ENCODE data around the gene FADS2. TPM values are rescaled to one million over a fixed set of nuclear protein-coding genes. Genes with fewer than 3 reads are reported as not detected.
A peak's percentile ranks its signal among the peaks of the same experiment; 100 is the strongest.
"Not testable (repeated sequence)": the region's sequence is repeated elsewhere in the genome, so short reads cannot be mapped to it uniquely, and the experiment has no call there.

The FADS2 gene
- total and polyA plus RNA-seq, 2 of the 13 experiments (the other 11 are each of a cell fraction or from before 2014, with no cell fraction given): 90.1 to 124 TPM

DNA sequence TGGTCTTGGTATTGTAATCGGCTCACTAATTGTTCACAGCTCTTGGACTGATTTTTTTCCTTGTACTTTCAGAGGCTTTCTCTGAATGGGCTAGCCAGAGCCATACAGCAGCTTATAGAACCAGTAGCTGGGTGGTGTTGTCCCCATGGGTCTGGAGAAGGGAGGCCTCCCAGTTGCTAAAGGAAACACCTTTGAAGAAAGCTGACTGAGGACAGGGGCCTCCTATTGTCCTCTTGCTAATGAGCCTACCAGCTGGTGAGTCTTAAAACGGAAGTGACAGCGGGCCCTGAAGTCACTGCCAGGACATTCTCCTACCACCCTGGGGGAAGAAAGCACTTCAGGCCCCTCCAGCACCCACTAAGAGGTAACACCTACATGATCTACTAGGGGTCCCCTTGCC, 53.3 kb downstream of the FADS2 start:
- H3K27ac ChIP-seq (ENCODE audit: extremely low read length, insufficient read depth, low read length): no peak overlapping the region
- intact Hi-C loops (cut with micrococcal nuclease; ENCODE audit: unreplicated experiment): no loop called here
- no peak for ATAC-seq

DNA sequence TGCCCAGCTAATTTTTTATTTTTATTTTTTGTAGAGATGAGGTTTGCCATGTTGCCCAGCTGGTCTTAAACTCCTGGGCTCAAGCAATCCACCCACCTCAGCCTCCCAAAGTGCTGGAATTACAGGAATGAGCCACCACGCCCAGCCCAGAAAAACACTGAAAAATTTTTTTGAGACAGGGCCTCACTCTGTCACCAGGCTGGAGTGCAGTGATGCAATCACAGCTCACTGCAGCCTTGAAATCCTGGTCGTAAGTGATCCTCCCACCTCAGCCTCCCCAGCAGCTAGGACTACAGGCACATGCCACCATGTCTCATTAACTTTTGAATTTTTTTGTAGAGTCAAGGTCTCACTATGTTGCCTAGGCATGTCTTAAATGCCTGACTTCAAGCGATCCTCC, 54.2 kb downstream of the FADS2 start:
- POLR2A ChIA-PET; BruUV-seq (replicated peaks); FAIRE-seq; H3K4me1 ChIP-seq (ENCODE audit: insufficient read depth, low read length); DNase-seq (ENCODE audit: low spot score); CTCF ChIA-PET (ENCODE audit: low intra/inter-chr PET ratio, low total read pairs); H4K20me1 ChIP-seq (ENCODE audit: insufficient read depth, low read length); H3K9ac ChIP-seq (ENCODE audit: insufficient read depth, low read depth, low read length); H3K27ac ChIP-seq (ENCODE audit: extremely low read length, insufficient read depth, low read length); H3K79me2 ChIP-seq (ENCODE audit: insufficient read depth, low read length); ATAC-seq; H3K4me3 ChIP-seq (replicated peaks in 1 of 3; ENCODE audit: insufficient read depth in 1 of 3, low read depth in 2 of 3, low read length in 3 of 3); H3K36me3 ChIP-seq (replicated peaks in 1 of 2; ENCODE audit: control insufficient read depth in 1 of 2, insufficient read depth in 2 of 2, low read length in 2 of 2); in situ Hi-C loops (cut with HindIII; ENCODE audit: extremely low pct_ligation_motif_present, low pct_unique_long_range_greater_than_20kb); H3K4me2 ChIP-seq (ENCODE audit: low read depth, low read length); H3K9me3 ChIP-seq (ENCODE audit: low read length); intact Hi-C loops (cut with micrococcal nuclease; ENCODE audit: unreplicated experiment); H2AFZ ChIP-seq (ENCODE audit: low read length); H3K27me3 ChIP-seq (ENCODE audit: control insufficient read depth in 1 of 2, insufficient read depth in 2 of 2, low read length in 2 of 2); TF ChIP-seq ATF7 (CRISPR knock-in tag; IDR thresholded peaks at IDR 0.05): not testable (repeated sequence)
- TF ChIP-seq, protein P1, sequence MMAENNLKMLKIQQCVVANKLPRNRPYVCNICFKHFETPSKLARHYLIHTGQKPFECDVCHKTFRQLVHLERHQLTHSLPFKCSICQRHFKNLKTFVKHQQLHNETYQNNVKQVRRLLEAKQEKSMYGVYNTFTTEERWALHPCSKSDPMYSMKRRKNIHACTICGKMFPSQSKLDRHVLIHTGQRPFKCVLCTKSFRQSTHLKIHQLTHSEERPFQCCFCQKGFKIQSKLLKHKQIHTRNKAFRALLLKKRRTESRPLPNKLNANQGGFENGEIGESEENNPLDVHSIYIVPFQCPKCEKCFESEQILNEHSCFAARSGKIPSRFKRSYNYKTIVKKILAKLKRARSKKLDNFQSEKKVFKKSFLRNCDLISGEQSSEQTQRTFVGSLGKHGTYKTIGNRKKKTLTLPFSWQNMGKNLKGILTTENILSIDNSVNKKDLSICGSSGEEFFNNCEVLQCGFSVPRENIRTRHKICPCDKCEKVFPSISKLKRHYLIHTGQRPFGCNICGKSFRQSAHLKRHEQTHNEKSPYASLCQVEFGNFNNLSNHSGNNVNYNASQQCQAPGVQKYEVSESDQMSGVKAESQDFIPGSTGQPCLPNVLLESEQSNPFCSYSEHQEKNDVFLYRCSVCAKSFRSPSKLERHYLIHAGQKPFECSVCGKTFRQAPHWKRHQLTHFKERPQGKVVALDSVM (CRISPR knock-in tag; IDR thresholded peaks at IDR 0.05): peak; percentile 91
- TF ChIP-seq ATF3 (CRISPR knock-in tag; IDR thresholded peaks at IDR 0.05): 0 out of 2 replicates have a peak, but pooled peaks have one; percentile 26
- TF ChIP-seq CEBPB (IDR thresholded peaks at IDR 0.05; ENCODE audit: borderline replicate concordance, low read depth, low read length): peak; percentile 42; the same call in 1 of the 2 replicates
- 0 out of 2 replicates have a peak, but pooled peaks have one; percentile 11 for TF ChIP-seq ATF7 (IDR thresholded peaks at IDR 0.05)
- WGBS (ENCODE audit: low lambda C conversion rate): 64% methylated on average over 3 of the region's 3 CpGs

More for the DNA sequence above, 53.3 kb downstream of the FADS2 start:
- no TSS peak for BruUV-seq (replicated peaks)
- DNase-seq (ENCODE audit: low spot score) (no peak), FAIRE-seq (no peak)
- 79% methylated on average over 3 of the region's 3 CpGs for WGBS (ENCODE audit: low lambda C conversion rate)
- H3K4me3 ChIP-seq (replicated peaks in 1 of 3; ENCODE audit: insufficient read depth in 1 of 3, low read depth in 2 of 3, low read length in 3 of 3): no peak overlapping the region
- H3K9ac ChIP-seq (ENCODE audit: insufficient read depth, low read depth, low read length): no peak overlapping the region
- TF ChIP-seq XRCC5 (optimal IDR thresholded peaks at IDR 0.05; ENCODE audit: low read length) (no peak), ATF2 (CRISPR knock-in tag; IDR thresholded peaks at IDR 0.05) (no peak), SIX1 (CRISPR knock-in tag; IDR thresholded peaks at IDR 0.05; ENCODE audit: borderline replicate concordance) (no peak), ZNF839 (CRISPR knock-in tag; IDR thresholded peaks at IDR 0.05; ENCODE audit: borderline replicate concordance) (no peak)
- H3K79me2 ChIP-seq (ENCODE audit: insufficient read depth, low read length): no peaks in the 10 kb centered on the region
- H2AFZ ChIP-seq (ENCODE audit: low read length): no peak overlapping the region
- H3K4me1 ChIP-seq (ENCODE audit: insufficient read depth, low read length): no peaks in the 10 kb centered on the region
- ChIA-PET POLR2A (no interaction called here), CTCF (ENCODE audit: low intra/inter-chr PET ratio, low total read pairs) (no interaction called here)
- H4K20me1 ChIP-seq (ENCODE audit: insufficient read depth, low read length): no peaks in the 10 kb centered on the region
- no peaks in the 10 kb centered on the region for H3K27me3 ChIP-seq (ENCODE audit: control insufficient read depth in 1 of 2, insufficient read depth in 2 of 2, low read length in 2 of 2)
- H3K9me3 ChIP-seq (ENCODE audit: low read length): no peaks in the 10 kb centered on the region
- H3K4me2 ChIP-seq (ENCODE audit: low read depth, low read length): no peak overlapping the region
- in situ Hi-C loops (cut with HindIII; ENCODE audit: extremely low pct_ligation_motif_present, low pct_unique_long_range_greater_than_20kb): no loop called here
- no peaks in the 10 kb centered on the region; a peak in 1 of 5 replicates for H3K36me3 ChIP-seq (replicated peaks in 1 of 2; ENCODE audit: control insufficient read depth in 1 of 2, insufficient read depth in 2 of 2, low read length in 2 of 2)

All from HepG2 (cell line).